HG03064 (cell line): ENCODE measurements around the gene GTF2F2.
"Not testable (repeated sequence)": the region's sequence is repeated elsewhere in the genome, so short reads cannot be mapped to it uniquely, and the experiment has no call there.

Experiments
- ATAC-seq: cut with Tn5 transposase; IDR thresholded peaks from one replicate; pipeline ENCODE4 v1.9.1; 2021; ENCODE audit warnings: low read depth; ENCODE audit not compliant: unreplicated experiment

GTF2F2 gene

DNA sequence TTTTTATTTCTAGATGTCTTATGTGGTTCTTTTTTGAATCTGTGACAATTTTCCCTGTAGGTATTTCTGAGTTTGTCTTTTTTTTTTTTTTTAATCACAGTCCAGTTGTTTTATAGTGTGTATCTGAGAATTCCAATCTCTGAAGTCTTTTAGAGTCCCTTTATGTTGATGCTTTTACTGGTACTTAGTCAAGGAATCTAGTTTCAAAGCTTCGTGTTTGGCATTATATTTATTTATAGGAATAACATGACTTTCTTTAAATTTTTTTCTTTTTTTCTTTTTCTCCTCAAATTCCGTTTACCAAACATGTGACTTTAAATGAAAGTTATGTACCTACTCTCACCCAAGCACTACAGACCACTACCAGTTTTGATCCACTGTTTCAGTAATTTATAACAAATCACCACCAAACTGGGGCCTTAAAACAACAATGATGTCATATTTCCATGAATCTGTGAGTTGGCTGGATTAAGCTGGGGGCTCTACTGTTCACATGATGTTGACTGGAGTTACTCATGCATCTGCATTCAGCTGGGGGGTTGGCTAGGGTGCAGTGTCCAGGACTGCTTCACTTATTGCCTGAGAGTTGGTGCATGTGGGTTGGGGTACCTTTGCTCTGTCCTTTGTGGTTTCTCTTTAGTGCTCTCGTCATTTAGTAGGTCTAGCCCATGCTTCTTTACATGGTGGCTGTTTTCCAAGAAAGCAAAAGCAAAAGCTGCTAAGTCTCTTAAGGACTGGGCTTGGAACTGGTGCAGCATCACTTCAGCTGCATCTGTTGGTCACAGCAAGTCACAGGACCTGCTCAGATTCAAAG, 58.2 kb downstream of the GTF2F2 start:
- ATAC-seq: no peak

DNA sequence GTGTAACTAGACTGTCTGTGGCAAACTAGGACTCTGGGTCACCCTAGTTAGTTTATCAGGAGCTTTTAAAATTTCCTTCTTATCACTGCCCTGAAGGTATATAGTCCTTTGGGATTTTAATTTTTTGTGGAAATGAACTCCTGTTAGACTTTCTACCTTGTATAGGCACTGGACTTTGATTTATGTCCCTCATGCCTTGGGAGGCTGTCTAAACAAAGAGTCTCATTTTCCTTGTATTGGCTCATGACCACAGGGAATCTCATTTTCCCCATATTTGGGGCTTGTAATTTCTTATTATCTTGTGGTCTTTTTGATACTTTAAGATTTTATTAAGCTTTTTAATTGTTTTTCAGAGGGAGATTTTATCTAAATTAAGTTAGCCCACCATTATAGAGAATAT, 59.1 kb downstream of the GTF2F2 start:
- no peak for ATAC-seq

DNA sequence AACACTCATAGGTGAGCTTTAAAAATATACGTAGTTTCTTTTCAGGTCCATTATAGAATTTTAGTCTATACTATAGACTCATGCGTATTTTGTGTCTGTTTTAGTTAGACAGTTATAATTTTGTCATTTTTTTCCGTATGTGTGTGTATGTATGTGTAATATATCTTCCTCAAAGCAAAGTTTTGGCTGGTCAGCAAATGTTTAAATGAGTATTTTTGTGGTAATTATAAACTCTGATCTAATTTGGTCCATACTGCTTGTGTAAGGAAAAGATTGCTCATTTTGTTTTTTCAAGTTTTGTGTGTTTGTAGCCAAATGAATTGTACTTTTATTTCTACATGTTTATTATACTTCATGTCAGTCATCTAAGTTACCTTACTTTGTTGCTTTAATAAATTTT, 60.0 kb downstream of the GTF2F2 start:
- ATAC-seq: no peak

DNA sequence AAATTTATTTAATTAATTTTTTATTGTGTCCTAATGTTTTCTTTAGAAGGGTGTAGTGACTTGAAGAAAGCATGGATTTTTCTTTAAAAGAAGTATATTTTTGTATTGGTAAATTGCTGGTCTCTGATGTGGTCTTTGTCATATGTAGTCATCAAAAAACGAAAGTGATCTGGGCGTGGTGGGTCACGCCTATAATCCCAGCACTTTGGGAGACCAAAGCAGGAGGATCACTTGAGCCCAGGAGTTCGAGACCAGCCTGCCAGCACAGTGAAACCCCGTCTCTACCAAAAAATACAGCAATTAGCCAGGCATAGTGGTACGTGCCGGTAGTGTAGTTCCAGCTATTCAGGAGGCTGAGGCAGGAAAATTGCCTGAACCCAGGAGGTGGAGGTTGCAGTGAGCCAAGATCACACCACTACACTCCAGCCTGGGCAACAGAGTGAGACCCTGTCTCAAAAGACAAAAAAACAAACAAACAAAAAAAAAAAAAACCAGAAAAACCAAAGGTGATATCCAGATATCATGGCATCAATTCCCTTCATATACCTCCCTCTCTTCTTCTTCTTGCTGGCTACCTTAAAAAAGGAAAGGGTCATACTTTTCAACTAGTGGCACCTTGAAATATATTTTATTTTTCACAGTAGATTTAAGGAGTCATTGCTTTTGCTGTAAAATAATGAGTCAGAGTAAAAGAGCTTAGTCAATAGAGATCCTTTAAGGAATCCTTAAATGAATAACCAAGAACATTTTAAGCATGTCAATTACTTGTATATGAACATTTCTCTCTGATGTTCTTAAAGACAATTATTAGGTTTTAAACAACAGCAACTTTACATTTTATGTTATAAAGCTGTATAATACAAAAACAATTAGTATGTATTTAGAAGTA, 60.6 kb downstream of the GTF2F2 start:
- ATAC-seq: no peak

DNA sequence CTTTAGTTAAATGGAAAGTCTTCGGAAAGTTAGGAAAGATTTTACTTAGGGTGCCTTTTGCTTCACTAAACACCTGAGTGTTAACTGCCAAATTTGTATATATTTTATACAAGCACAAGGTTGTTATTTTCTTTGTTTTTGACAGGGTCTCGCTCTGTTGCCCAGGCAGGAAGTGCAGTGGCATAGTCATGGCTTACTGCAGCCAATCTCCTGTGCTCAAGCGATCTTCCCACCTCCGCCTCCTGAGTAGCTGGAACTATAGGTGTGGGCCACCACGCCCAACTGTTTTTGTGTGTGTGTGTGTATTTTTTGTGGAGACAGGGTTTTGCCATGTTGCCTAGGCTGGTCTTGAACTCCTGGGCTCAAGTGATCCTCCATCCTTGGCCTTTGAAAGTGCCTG, 64.4 kb downstream of the GTF2F2 start:
- no peak for ATAC-seq

DNA sequence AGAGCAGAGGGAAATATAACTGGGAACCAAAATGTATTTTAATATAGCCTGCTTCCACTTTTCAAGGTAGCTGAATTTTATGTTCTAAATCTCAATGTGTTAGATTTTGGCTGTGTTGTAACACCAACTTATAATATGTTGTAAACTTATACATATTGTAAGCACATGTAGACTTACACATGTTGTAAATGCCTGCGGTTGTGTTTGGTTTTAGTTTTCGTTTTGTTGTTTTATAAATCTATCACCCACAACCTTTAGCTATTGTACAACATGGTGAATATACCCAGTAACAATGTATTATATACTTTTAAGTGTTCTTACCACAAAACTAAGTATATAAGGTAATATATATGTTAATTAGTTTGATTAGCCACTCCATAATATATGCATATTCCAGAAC, 65.0 kb downstream of the GTF2F2 start:
- no peak for ATAC-seq

DNA sequence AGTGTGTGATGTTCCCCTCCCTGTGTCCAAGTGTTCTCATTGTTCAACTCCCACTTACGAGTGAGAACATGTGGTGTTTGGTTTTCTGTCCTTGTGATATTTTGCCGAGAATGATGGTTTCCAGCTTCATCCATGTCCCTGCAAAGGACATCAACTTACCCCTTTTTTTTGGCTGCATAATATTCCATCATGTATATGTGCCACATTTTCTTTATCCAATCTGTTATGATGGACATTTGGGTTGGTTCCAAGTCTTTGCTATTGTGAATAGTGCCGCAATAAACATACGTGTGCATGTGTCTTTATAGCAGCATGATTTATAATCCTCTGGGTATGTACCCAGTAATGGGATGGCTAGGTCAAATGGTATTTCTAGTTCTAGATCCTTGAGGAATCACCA, 68.8 kb downstream of the GTF2F2 start:
- ATAC-seq: not testable (repeated sequence)

DNA sequence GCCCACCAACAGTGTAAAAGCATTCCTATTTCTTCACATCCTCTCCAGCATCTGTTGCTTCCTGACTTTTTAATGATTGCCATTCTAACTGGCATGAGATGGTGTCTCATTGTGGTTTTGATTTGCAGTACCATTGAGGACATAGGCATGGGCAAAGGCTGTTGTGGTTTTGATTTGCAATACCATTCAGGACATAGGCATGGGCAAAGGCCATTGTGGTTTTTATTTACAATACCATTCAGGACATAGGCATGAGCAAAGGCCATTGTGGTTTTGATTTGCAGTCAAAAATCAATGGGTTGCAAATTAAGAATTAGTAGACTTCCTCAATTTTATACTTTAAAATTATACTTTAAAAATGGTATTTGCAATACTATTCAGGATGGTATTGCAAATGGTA, 69.2 kb downstream of the GTF2F2 start:
- not testable (repeated sequence) for ATAC-seq

DNA sequence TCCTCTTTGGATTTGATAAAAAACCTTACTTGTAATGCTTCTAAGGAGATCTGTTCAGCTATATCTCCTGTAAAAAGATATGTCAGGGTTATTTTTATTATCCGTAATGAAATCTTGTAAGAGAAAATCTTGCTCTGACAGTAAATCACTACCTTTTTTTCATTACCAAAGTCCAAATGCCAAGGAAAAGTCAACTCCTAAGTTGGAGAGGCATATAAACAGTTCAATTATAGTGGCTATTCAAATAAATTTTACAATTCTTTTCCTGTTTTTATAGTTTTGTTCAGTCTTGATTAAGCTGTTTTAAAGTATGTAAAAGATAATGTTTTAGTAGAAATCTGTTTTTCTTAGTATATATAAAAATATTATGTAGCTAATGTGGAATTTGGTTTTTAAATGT, 71.6 kb downstream of the GTF2F2 start:
- ATAC-seq: no peak

DNA sequence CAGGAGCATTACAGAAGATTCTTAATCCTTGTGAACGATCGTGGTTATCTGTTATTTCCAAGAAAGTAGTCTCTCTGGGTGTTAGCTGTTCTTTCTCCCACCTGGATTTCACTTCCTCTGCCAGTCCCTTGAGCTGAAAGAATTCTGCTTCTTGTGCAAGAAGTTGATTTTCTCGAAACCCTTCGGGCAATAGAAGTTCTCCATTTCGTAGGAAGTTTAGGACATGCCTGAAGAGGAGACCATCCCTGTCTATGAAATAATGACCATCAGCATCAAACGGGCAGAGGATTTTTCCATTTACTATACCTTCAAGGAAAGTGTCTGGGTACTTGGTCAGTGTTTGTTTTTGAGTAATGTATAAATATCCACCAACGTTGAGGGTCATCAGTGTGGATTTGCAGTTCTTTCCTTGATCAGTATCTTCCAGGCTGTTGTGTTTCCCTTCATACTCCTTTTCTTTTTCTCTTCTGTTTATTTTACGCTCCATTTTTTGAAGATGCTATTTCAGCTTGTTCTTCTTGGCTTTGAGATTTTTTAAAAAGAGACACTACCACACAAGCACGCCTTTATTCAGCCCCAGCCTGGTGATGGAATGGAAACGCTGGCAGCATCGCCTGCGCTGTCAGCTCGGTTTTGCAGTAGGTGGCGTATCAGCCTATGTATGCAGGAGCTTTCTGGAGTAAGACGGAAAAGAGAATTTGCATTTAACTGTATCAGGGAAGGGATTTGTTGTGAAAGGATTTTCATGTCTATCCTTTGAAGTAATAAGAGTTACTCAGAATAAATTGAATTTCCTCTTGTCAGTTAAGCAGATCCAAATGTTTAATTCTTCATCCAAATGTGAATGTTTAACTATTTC, 74.0 kb downstream of the GTF2F2 start:
- no peak for ATAC-seq

DNA sequence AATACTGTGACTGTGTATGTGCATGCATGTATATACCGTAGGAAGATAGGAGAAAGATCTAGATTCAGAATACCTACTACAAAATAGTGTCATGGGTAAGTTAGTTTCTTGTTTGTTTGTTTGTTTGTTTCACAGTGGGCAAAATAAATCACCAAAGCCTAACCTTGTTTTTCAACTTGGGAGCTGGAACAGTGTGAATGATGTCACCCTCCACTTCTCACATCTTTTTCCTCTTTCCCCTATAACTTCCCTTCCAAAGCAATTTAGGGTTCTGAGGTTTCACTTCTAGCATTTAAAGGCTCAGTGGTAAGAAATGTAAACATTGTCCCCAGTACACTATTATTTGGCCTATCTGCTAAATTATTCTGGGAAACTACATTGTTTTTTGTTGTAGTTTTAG, 75.1 kb downstream of the GTF2F2 start:
- no peak for ATAC-seq

DNA sequence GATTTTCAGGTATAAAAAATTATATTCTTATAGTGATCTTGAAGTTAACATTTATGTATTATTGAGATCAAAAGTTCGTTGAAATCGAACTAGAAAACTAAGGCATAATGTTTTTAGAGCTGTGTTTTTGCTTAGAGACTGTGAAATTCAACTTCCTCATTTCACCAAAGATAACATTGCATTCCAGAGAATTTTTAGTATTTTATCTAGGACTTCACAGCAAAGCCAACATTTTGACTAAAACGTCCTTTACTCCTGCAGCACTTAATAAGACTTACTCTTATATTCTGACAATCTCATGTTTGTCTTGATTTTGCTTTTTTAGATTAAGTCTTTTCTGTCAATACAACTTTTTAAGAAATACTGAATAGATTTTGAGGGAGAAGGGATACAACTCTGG, 75.8 kb downstream of the GTF2F2 start:
- no peak for ATAC-seq

DNA sequence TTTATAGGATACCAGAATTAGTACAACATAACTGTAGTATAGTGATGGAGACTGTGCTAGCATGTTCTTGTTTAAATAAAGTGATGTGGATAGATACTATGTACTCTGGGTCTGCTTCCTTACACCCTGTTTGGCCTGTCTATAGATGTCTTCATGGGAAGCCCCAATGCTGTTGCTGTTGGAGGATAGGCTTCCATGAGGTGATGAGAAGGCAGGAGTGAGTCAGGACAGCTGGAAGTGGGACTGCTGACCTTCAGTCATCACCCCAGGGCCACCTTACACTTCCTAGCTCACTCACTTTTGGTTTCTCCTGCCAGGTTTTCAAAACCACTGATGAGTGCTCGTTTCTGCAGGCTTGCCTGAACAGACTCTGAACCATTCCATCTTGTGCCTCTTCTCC, 76.3 kb downstream of the GTF2F2 start:
- ATAC-seq: peak; percentile 63

DNA sequence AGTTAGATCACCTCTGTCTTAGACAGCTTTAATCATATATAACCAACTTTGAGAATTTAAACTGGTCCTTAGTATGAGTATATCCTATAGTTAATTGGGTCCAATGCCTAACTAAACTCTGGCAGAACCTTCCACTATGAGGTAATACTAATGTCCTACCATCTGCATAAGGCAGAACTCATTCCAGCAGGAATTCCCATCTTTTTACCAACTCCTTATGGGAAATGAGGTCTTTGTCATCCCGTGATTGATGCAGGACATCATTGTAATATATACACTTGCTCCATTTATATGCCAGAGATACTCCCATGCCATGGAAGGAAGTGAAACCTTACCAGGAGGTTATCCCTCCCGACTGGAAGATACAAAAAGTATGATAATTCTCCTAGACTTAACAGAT, 77.7 kb downstream of the GTF2F2 start:
- ATAC-seq: no peak

DNA sequence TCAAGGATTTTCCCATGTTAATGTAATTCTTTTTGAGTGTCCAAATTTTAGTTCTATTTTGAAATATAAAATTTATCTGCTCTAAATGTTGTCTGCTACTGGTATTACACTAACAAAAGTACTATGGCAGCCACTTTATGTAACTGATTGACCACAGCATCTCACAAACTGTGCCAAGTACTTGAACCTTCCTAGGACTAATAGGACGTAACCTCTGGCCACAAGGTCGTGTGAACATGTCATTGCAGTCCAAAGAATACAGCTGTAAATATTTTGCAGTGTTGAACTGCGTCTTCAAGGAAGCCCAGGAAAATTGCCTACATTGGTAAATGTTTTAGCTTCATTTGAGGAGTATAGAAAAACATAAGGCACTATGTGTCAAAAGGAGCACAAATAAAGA, 78.6 kb downstream of the GTF2F2 start:
- no peak for ATAC-seq

DNA sequence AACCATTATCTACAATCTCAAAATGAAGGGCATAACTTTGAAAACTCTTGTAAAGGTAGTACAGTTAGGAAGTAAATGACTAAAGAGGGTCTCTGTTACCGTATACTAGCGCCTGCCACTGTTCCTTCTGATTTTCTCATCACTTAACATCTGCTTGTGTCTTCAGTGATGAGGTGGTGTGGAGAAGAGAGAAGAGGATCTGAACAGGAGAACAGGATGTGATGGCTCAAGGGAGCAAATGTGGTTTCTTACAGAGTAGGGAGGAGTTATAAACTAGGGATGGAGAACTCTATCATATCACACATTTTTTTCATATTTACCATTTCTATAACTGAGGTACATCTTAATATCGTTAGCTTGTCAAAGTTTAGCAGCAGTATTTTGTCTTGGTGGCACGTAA, 79.4 kb downstream of the GTF2F2 start:
- ATAC-seq: no peak

DNA sequence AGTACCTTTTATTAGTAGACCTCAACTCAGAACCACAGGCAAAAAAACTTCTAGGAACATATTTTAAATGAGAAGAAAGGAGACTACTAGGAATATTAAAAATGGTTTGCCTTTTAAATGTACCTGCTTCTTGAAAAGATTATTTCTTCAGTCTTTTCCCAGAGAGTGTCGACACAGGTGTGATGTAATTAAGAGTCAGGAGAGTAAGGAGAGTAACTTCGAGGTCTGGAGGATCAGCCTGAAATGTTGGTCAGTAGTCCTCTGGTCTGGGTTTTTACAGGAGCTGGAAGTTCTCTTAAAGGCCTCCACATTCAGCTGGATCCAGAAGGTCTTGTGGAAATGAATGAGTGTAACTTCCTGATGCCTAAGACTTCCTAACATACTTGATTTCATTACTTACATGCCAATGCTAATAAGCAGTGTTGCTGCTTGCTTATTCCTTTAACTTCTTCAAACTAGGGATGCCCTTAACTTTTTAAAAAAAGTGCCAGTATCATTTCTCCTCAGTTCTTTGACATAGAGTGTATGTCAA, 80.5 kb downstream of the GTF2F2 start, which contains the start of gene KCTD4:
KCTD4 (minus strand) TSS at position 345 of the 532 bp plus-strand sequence. CDS start 6,478 bp downstream, outside the sequence.
- ATAC-seq: no peak

DNA sequence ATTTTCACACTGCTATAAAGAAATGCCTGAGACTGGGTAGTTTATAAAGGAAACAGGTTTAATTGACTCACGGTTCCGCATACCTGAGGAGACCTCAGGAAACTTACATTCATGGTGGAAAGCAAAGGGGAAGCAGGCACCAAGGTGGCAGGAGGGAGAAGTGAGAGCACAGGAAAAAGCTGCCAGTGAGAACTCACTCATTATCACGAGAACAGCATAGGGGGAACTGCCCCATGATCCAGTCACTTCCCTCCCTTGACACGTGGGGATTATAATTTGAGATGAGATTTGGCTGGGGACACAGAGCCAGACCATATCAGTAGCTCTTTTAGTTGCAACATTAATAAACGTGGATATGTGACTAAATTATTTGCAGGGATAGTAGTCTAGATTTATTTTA, 84.8 kb downstream of the GTF2F2 start:
- no peak for ATAC-seq

DNA sequence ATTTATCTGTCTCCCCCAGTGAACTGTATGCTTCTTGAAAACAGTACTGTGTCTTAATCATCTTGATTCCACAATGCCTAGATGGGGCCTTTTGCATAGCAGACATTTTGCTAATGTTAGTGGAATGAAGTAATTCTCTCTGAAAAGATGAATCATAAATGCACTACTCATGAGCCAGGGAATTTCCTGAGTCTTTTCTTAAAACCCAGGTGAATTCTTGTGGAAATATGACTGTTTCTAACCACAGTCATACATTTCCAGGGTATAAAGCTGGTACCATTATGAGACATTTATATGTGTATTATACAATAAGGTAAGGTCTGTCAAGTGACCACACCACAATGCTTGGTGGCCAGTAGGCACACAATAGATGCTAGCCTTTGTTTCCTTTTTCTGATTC, 86.0 kb downstream of the GTF2F2 start:
- ATAC-seq: no peak

DNA sequence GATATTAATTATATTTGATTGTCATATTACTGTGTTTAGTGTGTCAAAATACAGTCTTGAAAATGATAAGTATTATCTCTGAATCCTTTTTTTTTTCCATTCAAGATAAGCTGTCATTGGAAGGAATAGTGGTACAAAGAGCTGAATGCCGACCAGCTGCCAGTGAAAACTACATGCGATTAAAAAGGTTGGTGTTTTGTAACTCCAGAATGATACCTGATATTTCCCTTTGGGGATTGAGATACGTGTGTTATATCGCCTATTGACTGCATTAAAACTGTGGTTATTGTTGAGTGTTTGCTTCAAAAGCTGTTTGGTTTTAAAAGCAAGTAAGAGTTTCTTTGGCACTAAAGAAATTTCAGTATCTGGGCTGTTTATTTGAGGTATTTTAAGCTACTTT, 87.0 kb downstream of the GTF2F2 start:
- no peak for ATAC-seq

DNA sequence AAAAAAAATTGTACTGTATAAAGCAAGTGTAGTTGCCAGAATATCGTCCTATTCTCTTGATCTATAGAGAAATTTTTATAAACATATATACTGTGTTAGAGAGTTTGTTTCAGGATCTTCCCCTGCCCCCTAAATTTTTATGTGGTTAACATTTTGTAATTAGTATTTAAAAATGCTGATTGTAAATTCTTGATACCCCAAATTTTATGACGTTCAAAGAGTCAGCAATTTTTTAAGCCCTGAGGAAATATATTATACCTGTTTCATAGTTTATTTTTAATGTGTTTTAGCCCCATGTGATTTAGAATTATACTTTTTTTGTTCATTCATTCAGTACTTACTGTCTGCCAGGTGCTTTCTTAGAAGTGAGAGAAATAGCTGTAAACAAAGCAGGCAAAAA, 87.8 kb downstream of the GTF2F2 start:
- ATAC-seq: no peak
